ENCODE measurements around the gene CNTNAP2.

CNTNAP2 gene

GRCh38 chr7:147952918-147953317 is 1836.3 kb downstream of the CNTNAP2 start:
- no peak for DNase-seq (ENCODE audit: low spot score)

- no peak for DNase-seq (ENCODE audit: low spot score)
Observed at GRCh38 chr7:147968046-147968610, 1851.5 kb downstream of the CNTNAP2 start.

- no peak for DNase-seq (ENCODE audit: low spot score)
Observed at GRCh38 chr7:147971606-147972110, 1855.1 kb downstream of the CNTNAP2 start.

GRCh38 chr7:147978201-147978600 is 1861.6 kb downstream of the CNTNAP2 start:
- DNase-seq (ENCODE audit: low spot score) = no peak

- no peak for DNase-seq (ENCODE audit: low spot score)
Observed at GRCh38 chr7:147978651-147979050, 1862.0 kb downstream of the CNTNAP2 start.

GRCh38 chr7:147980826-147981813 is 1864.5 kb downstream of the CNTNAP2 start:
- DNase-seq (ENCODE audit: low spot score) = no peak

GRCh38 chr7:147982307-147982706 is 1865.7 kb downstream of the CNTNAP2 start:
- DNase-seq (ENCODE audit: low spot score) = no peak

GRCh38 chr7:147984265-147984664 is 1867.7 kb downstream of the CNTNAP2 start:
- DNase-seq (ENCODE audit: low spot score) = no peak

GRCh38 chr7:147990079-147990478 is 1873.5 kb downstream of the CNTNAP2 start:
- no peak for DNase-seq (ENCODE audit: low spot score)

- no peak for DNase-seq (ENCODE audit: low spot score)
Observed at GRCh38 chr7:147990942-147991341, 1874.3 kb downstream of the CNTNAP2 start.

- no peak for DNase-seq (ENCODE audit: low spot score)
Observed at GRCh38 chr7:147992698-147993097, 1876.1 kb downstream of the CNTNAP2 start.

- DNase-seq (ENCODE audit: low spot score) = no peak
Observed at GRCh38 chr7:147997636-147998035, 1881.0 kb downstream of the CNTNAP2 start.

GRCh38 chr7:147999962-148000361 is 1883.4 kb downstream of the CNTNAP2 start:
- no peak for DNase-seq (ENCODE audit: low spot score)

GRCh38 chr7:148011753-148012152 is 1895.2 kb downstream of the CNTNAP2 start:
- DNase-seq (ENCODE audit: low spot score) = no peak

GRCh38 chr7:148014001-148014400 is 1897.4 kb downstream of the CNTNAP2 start:
- no peak for DNase-seq (ENCODE audit: low spot score)

- no peak for DNase-seq (ENCODE audit: low spot score)
Observed at GRCh38 chr7:148014541-148014940, 1897.9 kb downstream of the CNTNAP2 start.

GRCh38 chr7:148017126-148017525 is 1900.5 kb downstream of the CNTNAP2 start:
- no peak for DNase-seq (ENCODE audit: low spot score)

- no peak for DNase-seq (ENCODE audit: low spot score)
Observed at GRCh38 chr7:148020679-148021078, 1904.1 kb downstream of the CNTNAP2 start.

- no peak for DNase-seq (ENCODE audit: low spot score)
Observed at GRCh38 chr7:148021507-148022045, 1905.0 kb downstream of the CNTNAP2 start.

- DNase-seq (ENCODE audit: low spot score) = no peak
Observed at GRCh38 chr7:148022832-148023231, 1906.2 kb downstream of the CNTNAP2 start.

GRCh38 chr7:148026713-148027112 is 1910.1 kb downstream of the CNTNAP2 start:
- DNase-seq (ENCODE audit: low spot score) = no peak

- DNase-seq (ENCODE audit: low spot score) = no peak
Observed at GRCh38 chr7:148028165-148028564, 1911.6 kb downstream of the CNTNAP2 start.

GRCh38 chr7:148031019-148031418 is 1914.4 kb downstream of the CNTNAP2 start:
- DNase-seq (ENCODE audit: low spot score) = no peak
